ENCODE measurements around the gene CXCR4. TPM values are rescaled to one million over a fixed set of nuclear protein-coding genes. Genes with fewer than 3 reads are reported as not detected.

Gene CXCR4
- total and polyA plus RNA-seq, 2 of the 4 experiments (the other 2 are of a cell fraction), result not detected

- Histone ChIP-seq H4K8ac (ENCODE audit: low read depth in 2 of 2, low read length in 2 of 2) (no peak overlapping the region), H2BK15ac (ENCODE audit: low read depth, low read length) (no peak overlapping the region), H3K4ac (ENCODE audit: low read depth, low read length) (no peak overlapping the region), H3K14ac (replicated peaks; ENCODE audit: low read depth, low read length) (no peak overlapping the region), H3K18ac (ENCODE audit: low read depth, low read length) (no peak overlapping the region), H4K5ac (ENCODE audit: low read depth, low read length) (no peak overlapping the region), H3K36me3 (ENCODE audit: control insufficient read depth, insufficient read depth, low read length) (no peaks in the 10 kb centered on the region), H2BK5ac (ENCODE audit: low read depth, low read length, poor library complexity, severe bottlenecking) (no peak overlapping the region), H3K4me2 (ENCODE audit: low read depth, low read length) (no peak overlapping the region), H3K23ac (ENCODE audit: low read depth, low read length) (no peak overlapping the region), H3K9ac (ENCODE audit: low read depth, low read length) (no peak overlapping the region), H3K56ac (ENCODE audit: extremely low read depth, insufficient read depth, low read length) (no peak overlapping the region), H3K4me3 (ENCODE audit: insufficient read depth, low read depth, low read length) (no peak overlapping the region), H3K9me3 (ENCODE audit: control insufficient read depth, insufficient read depth, low read length) (no peaks in the 10 kb centered on the region), H3K4me1 (ENCODE audit: control insufficient read depth, insufficient read depth, low read length) (no peaks in the 10 kb centered on the region), H2AFZ (replicated peaks; ENCODE audit: low read length, poor library complexity) (no peak overlapping the region), H4K20me1 (ENCODE audit: insufficient read depth, low read length) (no peaks in the 10 kb centered on the region), H3K79me1 (ENCODE audit: low read depth in 1 of 2, low read length in 2 of 2) (no peaks in the 10 kb centered on the region), H3K9me1 (ENCODE audit: insufficient read depth, low read length) (no peaks in the 10 kb centered on the region), H2AK5ac (ENCODE audit: low read depth, low read length) (no peak overlapping the region), H4K91ac (ENCODE audit: insufficient read depth, low read depth, low read length) (no peak overlapping the region), H3K27me3 (ENCODE audit: control insufficient read depth, insufficient read depth, low read length) (peaks cover 15% of the 10 kb centered on the region), H2AK9ac (replicated peaks; ENCODE audit: low read depth, low read length, poor library complexity) (no peak overlapping the region), H3K27ac (ENCODE audit: insufficient read depth, low read length) (no peak overlapping the region), H2BK20ac (ENCODE audit: low read depth, low read length) (no peak overlapping the region), H2BK120ac (ENCODE audit: low read depth, low read length) (no peak overlapping the region)
- WGBS, 2 experiments (ENCODE audit: extremely low coverage in 2 of 2, insufficient read length in 1 of 2), result 14% methylated on average over 1 of the region's 1 CpG; no CpG with 5 or more reads in 1 of the 2 experiments
- ATAC-seq (ENCODE audit: low read depth), result no peak
- ChIA-PET POLR2A (ENCODE audit: unreplicated experiment) (no interaction called here), CTCF (no interaction called here)
- no peak for DNase-seq
- no peak for TF ChIP-seq RAD21 (IDR thresholded peaks at IDR 0.05; ENCODE audit: low read length)
- no peak for TF ChIP-seq POLR2A (IDR thresholded peaks at IDR 0.05; ENCODE audit: low read depth, low read length)
- TF ChIP-seq NFE2L2 (IDR thresholded peaks at IDR 0.05; ENCODE audit: low read depth, low read length), result no peak
- no peak for TF ChIP-seq CHD1 (IDR thresholded peaks at IDR 0.05; ENCODE audit: low read depth, low read length)
- no peak for TF ChIP-seq MXI1 (IDR thresholded peaks at IDR 0.05; ENCODE audit: borderline replicate concordance, low read depth, low read length)
- in situ Hi-C loops (cut with MboI; ENCODE audit: low sequenced_read_pairs), result no loop called here
- BruUV-seq (replicated peaks), result no TSS peak
- intact Hi-C loops (cut with micrococcal nuclease), result loop anchor here (10.0 kb wide), 1 partner anchor 204 kb away; no protein-coding TSS in a partner anchor
- dilution Hi-C loops (cut with HindIII; ENCODE audit: low sequenced_read_pairs, unreplicated experiment), result no loop called here
Measured at GRCh38 chr2:136128905-136129304, 11.0 kb upstream of the CXCR4 start.
